ENCODE data around the gene CENPVL3. TPM values are rescaled to one million over a fixed set of nuclear protein-coding genes. Genes with fewer than 3 reads are reported as not detected.

Gene CENPVL3
- total and polyA plus RNA-seq, 8 donors = 0.07 TPM; not detected in 7

DNA sequence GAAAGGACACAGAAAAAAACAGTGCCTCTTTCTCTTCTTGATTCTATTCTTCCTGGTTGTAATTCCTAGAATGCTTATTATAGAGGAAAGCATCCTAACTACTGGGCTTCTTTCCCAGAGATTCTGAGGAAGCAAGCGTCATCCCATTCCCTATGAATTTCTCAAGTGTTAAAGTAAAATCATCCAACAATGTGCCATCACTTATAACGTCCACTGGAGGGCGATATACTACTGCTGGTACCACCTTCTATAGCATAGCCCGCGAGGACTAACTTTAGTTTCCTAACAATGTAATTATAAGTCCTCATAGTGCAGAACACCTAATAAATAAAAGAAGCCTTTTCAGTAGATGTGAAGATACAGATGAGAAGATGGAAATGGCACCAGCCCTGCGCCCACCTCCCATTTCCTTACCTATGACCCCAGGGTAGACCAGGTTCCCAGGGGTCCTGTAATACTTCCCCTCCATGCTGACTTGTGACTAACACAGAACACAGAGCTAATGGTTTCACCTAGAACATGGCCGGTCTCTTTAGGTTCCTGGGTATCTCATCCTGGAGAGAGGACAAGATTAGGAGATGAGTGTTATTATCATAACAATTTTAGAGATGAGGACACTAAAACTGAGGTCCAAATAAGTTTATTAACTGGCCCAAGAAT is 4.2 kb downstream of the CENPVL3 start:
- TF ChIP-seq, protein P1, sequence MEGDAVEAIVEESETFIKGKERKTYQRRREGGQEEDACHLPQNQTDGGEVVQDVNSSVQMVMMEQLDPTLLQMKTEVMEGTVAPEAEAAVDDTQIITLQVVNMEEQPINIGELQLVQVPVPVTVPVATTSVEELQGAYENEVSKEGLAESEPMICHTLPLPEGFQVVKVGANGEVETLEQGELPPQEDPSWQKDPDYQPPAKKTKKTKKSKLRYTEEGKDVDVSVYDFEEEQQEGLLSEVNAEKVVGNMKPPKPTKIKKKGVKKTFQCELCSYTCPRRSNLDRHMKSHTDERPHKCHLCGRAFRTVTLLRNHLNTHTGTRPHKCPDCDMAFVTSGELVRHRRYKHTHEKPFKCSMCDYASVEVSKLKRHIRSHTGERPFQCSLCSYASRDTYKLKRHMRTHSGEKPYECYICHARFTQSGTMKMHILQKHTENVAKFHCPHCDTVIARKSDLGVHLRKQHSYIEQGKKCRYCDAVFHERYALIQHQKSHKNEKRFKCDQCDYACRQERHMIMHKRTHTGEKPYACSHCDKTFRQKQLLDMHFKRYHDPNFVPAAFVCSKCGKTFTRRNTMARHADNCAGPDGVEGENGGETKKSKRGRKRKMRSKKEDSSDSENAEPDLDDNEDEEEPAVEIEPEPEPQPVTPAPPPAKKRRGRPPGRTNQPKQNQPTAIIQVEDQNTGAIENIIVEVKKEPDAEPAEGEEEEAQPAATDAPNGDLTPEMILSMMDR (IDR thresholded peaks at IDR 0.05) = peak in 3 of 4 donors; percentile 27 to 41 (median 28)
- no peak for DNase-seq
- no peak for FAIRE-seq
- ATAC-seq = peak; percentile 52 to 80 (median 60)
- Histone ChIP-seq H3K4me3 (no peak overlapping the region), H3K27me3 (peaks cover 0 to 22% (median 3%) of the 10 kb centered on the region in 4 donors), H3K9me3 (no peaks in the 10 kb centered on the region), H3K27ac (no peak overlapping the region), H3K36me3 (no peaks in the 10 kb centered on the region), H3K4me1 (no peaks in the 10 kb centered on the region)
- intact Hi-C loops (cut with DNase I) = no loop called here
- 5 to 9% methylated on average over 7 of the region's 7 CpGs for WGBS, 2 donors

DNA sequence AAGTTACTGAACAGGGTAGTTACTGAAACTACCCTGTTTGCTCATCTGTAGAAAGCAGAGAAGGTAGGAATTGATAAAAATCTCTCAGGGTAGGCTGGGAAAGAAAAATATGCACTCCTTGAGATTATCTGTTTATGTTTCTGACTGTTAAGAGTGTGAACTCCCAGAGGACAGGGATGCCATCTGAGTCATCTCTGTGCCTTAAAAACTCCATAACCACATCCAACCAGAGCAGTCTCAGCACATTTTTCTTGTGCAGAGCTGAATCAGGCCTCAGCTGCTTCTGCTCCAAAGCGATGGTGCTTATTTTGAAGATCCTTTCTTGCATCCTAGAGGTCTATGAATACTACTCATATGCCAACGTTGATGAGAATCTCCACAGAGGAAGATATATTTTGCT is 9.9 kb downstream of the CENPVL3 start:
- no peak for FAIRE-seq
- 45 to 66% methylated on average over 2 of the region's 2 CpGs for WGBS, 2 donors
- H3K4me1 ChIP-seq = no peaks in the 10 kb centered on the region
- TF ChIP-seq, protein P1 (IDR thresholded peaks at IDR 0.05) = no peak
- intact Hi-C loops (cut with DNase I) = no loop called here
- H3K36me3 ChIP-seq = no peaks in the 10 kb centered on the region
- H3K27ac ChIP-seq = no peak overlapping the region
- H3K27me3 ChIP-seq = peaks cover 0 to 19% (median 1%) of the 10 kb centered on the region in 4 donors
- H3K4me3 ChIP-seq = no peak overlapping the region
- no peak for DNase-seq
- no peak for ATAC-seq
- no peaks in the 10 kb centered on the region for H3K9me3 ChIP-seq

DNA sequence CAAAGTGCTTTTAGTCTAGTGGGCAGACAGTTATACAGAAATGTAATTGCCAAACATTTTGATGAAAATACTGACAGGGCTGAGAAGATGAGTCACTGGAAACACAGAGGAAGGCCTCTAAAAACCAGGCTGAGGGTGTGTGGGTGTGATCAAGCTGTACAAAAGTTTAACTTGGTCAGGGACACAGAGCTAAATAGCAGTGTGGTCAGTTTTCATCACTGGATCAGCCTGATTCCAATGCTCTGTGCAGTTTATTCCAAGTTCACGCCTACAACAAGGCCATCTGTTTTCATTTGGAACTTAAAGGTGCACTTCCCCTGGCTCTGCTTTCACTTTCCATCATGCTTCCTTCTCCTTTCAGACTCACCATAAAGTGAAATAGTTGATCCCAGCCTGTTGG is 10.6 kb downstream of the CENPVL3 start:
- intact Hi-C loops (cut with DNase I) = no loop called here
- no peak overlapping the region for H3K27ac ChIP-seq
- no peak overlapping the region for H3K4me3 ChIP-seq
- no peaks in the 10 kb centered on the region for H3K4me1 ChIP-seq
- DNase-seq (no peak), FAIRE-seq (no peak), ATAC-seq (no peak)
- WGBS, 2 donors = 42 to 54% methylated on average over 1 of the region's 1 CpG
- H3K9me3 ChIP-seq = no peaks in the 10 kb centered on the region
- TF ChIP-seq, protein P1 (IDR thresholded peaks at IDR 0.05) = no peak
- no peaks in the 10 kb centered on the region for H3K36me3 ChIP-seq
- peaks cover 0 to 17% (median 1%) of the 10 kb centered on the region in 4 donors for H3K27me3 ChIP-seq

DNA sequence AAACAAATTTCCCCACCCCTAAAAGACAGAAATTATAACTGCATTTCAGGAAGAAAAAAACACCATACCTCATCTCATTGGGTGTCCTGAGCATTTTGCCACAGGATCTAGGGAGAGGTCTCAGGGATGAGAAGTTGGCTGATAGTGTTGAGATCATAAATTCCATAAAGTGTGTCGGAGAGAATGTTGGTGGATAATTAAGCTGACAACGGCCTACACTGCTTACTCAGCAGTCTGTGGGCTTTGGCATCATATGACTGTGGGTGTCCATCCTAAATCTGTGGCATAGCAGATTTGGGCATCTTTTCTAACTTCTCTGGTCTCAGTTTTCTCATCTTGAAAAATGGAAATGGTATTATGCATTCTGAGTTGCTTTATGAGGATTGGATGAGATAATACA is 12.3 kb downstream of the CENPVL3 start:
- no peak overlapping the region for H3K27ac ChIP-seq
- H3K4me3 ChIP-seq = no peak overlapping the region
- peaks cover 0 to 20% (median 3%) of the 10 kb centered on the region in 4 donors for H3K27me3 ChIP-seq
- ATAC-seq (no peak), DNase-seq (no peak), FAIRE-seq (no peak)
- no peaks in the 10 kb centered on the region for H3K4me1 ChIP-seq
- no peaks in the 10 kb centered on the region for H3K36me3 ChIP-seq
- TF ChIP-seq, protein P1 (IDR thresholded peaks at IDR 0.05) = no peak
- intact Hi-C loops (cut with DNase I) = no loop called here
- 51 to 66% methylated on average over 2 of the region's 2 CpGs for WGBS, 2 donors
- H3K9me3 ChIP-seq = no peaks in the 10 kb centered on the region

DNA sequence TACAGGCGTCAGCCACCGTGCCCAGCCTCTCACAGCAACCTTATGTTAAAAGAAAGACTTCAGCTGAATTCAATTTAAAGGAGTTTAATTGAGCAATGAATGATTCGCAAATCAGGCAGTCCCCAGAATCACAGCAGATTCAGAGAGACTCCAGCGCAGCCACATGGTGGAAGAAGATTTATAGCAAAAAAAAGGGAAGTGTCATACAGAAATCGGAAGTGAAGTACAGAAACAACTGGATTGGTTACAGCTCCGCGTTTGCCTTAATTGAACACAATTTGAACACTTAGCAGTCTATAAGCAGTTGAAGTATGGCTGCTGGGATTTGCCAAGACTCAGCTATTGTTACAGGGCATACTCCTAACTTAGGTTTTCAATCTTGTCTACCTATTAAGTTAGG is 19.8 kb downstream of the CENPVL3 start:
- ATAC-seq (no peak), DNase-seq (no peak), FAIRE-seq (no peak)
- no peaks in the 10 kb centered on the region for H3K36me3 ChIP-seq
- H3K27ac ChIP-seq = no peak overlapping the region
- H3K4me1 ChIP-seq = no peaks in the 10 kb centered on the region
- TF ChIP-seq, protein P1 (IDR thresholded peaks at IDR 0.05) = no peak
- intact Hi-C loops (cut with DNase I) = no loop called here
- 76 to 81% methylated on average over 7 of the region's 7 CpGs for WGBS, 2 donors
- H3K27me3 ChIP-seq = peaks cover 0 to 32% (median 7%) of the 10 kb centered on the region in 4 donors
- H3K9me3 ChIP-seq = no peaks in the 10 kb centered on the region
- no peak overlapping the region for H3K4me3 ChIP-seq

Measured in pancreas (tissue), 10 donors.